HL-60/S4 treated with retinoic acid at 250 ng/mL for 4 days and 3 days (cell line): ENCODE measurements around the gene CRIP3.

ENCODE experiments used
- in situ Hi-C: fragments of 300-500 bp; cut with MboI; formaldehyde crosslinking; loops from 2 replicates; pipeline ENCODE4 v1.7.0; 2022; ENCODE audit warnings: low sequenced_read_pairs

Gene CRIP3

DNA sequence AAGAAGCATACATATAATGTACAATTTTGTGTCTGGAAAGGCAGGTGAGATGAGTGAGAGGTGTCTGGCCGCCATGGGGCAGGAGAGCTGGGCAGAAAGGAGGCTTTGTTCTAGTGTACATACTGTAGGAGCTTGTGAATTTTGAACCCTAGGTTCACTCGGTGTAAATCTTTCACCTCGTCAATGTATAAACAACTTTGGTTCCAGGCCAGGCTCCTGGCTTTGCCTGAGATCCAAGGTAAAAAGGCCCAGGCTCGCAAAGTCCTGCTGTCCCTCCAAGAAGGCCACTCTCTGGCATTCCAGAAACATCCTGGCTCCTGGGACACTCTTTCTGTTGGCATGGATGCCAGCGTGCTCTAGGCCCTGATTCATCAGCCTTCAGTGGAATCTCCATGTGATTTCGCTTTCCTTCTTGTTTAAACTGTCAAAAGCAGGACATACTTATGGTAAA, 17.7 kb downstream of the CRIP3 start:
- in situ Hi-C loops, result no loop called here

DNA sequence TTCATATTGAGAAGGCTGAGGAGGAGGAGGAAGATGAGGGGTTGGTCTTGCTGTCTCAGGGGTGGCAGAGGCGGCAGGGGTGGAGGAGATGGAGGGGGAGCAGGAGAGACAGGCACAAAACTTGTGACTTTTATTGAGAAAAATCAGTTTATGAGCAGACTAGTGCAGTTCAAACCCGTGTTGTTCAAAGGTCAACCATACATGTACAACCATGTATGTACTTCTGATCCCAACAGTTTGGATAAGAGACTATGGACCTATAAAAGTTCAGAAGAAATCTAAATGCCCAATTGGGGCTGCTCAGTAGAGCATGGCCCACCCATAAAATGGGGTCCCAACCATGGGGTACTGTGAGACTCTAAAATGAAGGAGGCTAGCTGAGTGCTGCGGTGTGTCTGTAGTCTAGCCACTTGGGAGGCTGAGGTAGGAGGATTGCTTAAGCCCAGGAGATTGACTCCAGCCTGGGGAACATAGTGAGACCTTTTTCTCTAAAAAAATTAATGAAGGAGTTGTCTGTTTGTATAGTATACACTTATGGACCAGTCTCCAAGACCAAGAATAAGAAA, 18.2 kb downstream of the CRIP3 start:
- in situ Hi-C loops, result no loop called here

DNA sequence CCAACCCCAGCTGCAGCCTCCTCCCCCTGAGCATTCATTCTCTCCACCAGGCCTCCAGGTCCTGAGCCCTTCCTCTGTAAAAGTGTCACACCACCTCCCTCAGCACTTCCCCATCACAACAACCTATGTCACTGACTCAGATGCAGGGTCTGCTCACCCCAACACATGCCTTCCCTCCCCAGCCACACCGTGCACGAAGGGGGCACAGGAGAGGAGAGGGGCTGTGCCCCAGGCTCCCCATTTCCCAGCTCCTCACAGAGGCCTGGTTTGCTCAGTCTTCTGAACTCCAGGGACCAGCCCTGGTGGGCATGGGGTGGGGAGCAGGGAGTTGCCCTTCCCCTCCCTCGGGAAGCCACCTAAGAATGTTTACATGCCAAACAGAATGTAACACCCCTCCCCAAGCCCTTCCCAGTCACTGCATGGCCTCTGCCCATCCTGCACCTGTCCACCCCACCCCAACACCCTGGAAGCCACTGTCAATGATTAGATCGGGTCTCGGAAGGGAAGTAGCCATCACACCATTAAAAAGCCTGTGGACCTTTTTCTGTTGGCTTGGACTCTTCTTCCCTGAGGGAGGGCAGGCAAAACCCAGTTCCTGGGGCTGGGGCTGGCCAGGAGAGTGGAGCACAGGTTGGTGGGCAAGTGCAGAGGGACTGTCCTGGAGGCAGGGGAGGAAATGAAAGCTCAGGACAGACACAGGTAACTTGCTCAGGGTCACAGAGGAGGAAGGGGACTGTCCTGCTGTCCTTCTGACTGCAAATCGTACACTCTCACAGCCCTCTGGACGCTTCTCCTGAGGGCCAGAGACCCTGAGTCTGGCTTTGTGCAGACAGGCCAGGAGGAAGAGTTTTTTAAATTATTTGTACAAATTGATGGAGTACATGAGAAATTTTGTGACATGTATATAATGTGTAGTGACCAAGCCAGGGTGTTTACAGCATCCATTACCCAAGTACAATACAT, 20.6 kb downstream of the CRIP3 start:
- in situ Hi-C loops, result no loop called here

DNA sequence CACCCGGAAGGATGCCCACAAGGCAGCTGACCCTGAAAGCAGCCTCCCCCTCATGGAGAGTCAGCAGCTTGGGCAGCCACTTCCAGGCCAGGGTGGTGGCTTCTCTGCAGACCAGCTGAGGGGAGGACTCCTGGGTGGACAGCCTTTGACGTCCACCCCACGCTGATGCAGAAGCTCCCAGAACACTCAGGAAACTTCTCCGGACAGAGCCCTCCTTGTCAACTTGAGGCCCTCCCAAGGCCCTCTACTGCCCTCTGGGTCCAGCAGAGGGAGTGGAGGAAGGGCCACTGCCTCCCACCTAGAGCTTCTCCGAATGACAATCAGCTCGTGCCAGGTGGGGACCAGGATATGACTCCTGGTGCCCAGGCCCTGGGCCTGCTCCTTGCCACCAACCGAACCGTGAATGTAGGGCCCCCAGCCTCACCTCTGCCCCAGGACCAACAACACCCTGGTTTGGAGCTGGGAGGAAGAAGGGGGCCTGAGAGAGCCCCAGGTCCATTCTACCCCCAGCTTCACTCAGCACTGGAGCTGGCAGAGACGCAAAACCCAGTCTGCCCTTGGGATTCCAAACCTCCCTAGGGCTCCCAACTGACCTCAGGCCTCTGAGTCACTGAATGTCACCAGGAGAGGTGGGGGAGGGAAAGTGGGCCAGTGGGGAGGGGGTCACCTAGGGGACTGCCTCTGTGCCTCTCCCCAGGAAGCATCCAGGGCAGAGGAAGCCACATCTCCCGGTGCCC, 21.5 kb downstream of the CRIP3 start:
- in situ Hi-C loops, result no loop called here

DNA sequence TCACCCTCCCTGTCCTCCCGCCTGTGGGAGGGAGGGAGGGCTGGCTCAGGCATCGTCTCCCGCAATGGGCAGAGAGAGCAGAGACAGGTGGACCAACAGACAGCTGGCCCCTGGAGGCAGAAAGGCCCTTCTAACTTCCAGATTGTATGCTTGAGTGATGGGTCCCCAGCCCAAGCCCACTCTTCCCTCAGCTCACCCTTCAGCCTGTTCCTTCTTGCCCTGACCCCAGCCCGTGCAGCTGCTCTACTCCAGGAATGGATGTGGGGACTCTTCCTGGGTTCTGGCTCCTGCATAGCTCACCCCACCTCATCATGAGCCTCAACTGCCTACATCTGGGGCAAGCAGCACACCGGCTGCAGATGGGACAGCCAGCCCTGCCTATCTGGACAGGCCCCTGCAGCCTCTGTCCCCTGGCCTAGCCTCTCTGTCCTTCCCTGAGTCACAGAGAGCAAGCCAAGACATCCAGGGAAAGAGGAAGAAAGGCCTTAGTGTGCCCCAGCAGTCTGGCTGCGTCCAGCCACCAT, 22.1 kb downstream of the CRIP3 start:
- in situ Hi-C loops, result no loop called here

DNA sequence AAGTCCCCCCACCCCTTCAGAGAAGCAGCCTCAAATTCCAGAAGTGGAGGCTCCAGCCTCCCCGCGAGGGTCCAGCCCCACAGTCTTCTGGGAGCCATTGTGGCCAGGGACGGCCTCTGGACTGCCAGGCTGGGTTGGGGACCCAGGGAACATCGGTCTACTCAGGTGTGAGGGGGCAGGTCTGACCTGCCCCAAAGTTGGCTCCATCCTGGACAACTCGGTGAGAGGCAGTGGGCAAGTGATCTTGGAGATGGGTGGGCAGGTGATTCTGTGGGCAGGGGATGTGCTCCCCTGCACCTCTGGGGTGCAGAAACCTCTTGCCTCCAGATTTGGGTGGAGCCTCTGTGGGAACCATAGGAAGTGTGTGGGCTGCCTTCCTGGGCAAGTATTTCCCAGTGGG, 22.8 kb downstream of the CRIP3 start:
- in situ Hi-C loops, result no loop called here

DNA sequence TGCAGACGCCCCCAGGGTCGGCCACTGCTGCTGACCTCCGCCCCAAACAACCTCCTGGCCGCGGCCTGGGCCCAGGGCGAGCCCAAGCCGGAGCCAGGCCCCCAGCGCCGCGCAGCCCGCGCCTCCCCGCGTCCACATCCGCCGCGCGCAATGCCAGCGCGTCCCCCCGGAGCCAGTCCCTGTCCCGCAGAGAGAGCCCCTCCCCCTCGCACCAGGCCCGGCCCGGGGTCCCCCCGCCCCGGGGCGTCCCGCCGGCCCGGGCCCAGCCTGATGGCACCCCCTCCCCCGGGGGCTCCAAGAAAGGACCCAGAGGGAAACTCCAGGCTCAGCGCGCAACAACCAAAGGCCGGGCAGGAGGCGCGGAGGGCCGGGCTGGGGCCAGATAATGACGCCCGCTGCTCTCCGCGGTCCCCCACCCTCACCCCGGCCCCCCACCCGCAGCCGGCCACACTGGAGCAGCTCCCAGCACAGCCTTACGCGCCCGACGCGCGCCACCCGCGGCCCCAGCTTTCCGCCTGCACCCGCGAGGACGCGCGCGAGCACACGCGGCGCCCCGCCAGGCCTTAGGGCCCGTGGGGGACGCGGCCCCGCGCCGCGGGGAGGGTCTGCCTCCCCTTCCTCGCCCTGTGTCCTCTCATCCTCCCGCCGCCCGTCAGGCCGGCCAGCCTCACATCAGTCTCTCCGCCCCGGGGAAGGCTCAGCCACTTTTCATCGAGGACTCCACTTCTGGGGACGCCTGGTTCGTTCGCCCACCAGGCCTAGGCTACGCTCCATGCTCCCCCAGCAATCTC, 23.4 kb downstream of the CRIP3 start:
- in situ Hi-C loops, result no loop called here

DNA sequence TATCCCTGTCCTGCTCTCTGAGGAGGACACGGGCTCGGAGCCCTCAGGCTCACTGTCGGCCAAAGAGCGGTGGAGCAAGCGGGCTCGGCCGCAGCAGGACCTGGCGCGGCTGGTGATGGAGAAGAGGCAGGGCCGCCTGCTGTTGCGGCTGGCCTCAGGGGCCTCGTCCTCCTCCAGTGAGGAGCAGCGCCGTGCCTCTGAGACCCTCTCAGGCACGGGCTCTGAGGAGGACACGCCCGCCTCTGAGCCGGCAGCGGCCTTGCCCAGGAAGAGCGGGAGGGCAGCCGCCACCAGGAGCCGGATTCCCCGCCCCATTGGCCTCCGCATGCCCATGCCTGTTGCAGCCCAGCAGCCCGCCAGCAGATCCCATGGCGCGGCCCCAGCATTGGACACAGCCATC, 24.7 kb downstream of the CRIP3 start:
- in situ Hi-C loops, result no loop called here

DNA sequence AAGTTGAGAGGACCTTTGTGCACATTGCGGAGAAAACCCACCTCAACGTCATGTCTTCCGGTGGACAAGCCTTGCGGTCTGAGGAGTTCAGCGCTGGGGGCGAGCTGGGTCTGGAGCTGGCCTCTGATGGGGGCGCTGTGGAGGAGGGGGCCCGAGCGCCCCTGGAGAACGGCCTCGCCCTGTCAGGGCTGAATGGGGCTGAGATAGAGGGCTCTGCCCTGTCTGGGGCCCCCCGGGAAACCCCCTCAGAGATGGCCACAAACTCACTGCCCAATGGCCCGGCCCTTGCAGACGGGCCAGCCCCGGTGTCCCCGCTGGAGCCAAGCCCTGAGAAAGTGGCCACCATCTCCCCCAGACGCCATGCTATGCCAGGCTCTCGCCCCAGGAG, 25.1 kb downstream of the CRIP3 start:
- in situ Hi-C loops, result no loop called here

DNA sequence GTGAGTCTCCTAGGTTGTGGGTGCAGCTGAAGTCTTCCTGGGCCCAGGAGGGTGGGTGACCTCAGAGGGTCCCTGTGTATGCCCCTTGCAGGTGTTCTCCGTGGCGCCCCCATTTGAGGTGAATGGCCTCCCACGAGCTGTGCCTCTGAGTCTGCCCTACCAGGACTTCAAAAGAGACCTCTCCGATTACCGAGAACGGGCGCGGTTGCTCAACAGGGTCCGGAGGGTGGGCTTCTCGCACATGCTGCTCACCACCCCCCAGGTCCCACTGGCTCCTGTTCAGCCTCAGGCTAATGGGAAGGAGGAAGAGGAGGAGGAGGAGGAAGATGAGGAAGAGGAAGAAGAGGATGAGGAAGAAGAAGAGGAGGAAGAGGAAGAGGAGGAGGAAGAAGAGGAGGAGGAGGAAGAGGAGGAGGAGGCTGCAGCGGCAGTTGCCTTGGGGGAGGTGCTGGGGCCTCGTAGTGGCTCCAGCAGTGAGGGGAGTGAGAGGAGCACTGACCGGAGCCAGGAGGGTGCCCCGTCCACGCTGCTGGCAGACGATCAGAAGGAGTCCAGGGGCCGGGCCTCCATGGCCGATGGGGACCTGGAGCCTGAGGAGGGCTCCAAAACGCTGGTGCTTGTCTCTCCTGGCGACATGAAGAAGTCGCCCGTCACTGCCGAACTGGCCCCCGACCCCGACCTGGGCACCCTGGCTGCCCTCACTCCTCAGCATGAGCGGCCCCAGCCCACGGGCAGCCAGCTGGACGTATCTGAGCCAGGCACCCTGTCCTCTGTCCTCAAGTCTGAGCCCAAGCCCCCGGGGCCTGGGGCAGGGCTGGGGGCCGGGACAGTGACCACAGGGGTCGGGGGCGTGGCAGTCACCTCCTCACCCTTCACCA, 25.8 kb downstream of the CRIP3 start:
- in situ Hi-C loops, result no loop called here

DNA sequence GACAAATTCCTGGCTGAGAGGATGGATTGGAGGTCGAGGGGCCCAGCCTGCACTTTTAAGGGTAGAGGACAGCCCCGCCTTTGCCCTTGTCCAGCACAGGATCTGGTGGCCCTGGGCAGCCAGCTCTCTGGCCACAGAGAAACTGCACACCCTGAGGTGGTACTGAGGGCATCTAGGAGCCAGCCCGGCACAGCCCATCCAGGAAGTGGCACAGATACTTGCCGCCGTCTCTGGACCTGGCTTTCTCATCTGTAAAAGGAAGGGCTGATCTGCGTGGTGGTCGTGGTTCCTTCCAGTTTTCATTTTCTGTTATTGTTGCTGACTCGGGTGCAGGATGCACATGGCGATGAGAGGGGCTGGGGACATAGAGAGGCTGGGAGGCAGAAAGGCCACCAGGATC, 26.6 kb downstream of the CRIP3 start:
- in situ Hi-C loops, result no loop called here

DNA sequence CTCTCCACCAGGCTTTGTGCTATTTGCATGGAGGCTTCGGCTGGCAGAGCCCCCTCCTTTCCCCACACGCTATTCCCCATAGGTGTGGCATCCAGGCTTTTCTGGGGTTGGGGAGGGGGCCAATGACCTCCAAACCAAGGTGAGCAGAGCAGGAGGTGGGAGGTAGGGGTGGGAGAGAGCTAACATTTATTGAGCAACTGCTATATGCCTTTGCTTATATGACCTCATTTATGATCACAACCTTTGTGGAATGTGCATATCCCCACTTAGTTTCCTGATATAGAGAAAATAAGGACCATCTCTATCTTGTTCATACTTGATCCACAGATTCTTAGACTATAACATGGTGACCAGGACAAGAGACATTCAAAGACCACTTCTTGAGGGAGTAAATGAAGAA, 28.4 kb downstream of the CRIP3 start:
- in situ Hi-C loops, result no loop called here

DNA sequence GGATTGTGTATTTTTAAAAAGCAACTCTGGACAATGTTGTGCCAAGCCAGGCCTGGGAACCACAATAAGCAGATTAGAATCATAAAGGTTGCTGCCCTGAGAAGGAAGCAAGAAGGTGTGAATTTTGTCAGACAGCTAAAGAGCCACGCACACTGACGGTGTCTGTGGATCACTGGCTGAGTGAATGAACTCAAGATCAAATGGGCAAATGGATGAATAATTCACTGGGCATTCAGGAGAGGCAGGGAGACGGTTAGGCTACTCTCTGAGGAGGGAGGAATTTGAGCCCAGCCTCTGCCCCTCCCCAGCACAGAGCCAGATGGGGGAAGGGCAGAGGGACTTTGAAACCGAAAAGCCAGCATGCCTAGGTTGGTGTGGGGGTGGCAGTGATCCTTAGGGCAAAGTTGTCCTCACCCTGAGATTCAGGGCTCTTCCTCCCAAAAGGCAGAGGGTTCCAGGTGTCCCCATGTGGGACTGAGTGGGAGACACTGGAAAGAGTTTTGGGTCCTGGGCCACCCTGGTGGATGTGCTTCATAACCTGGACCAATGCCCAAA, 30.0 kb downstream of the CRIP3 start:
- in situ Hi-C loops, result no loop called here

DNA sequence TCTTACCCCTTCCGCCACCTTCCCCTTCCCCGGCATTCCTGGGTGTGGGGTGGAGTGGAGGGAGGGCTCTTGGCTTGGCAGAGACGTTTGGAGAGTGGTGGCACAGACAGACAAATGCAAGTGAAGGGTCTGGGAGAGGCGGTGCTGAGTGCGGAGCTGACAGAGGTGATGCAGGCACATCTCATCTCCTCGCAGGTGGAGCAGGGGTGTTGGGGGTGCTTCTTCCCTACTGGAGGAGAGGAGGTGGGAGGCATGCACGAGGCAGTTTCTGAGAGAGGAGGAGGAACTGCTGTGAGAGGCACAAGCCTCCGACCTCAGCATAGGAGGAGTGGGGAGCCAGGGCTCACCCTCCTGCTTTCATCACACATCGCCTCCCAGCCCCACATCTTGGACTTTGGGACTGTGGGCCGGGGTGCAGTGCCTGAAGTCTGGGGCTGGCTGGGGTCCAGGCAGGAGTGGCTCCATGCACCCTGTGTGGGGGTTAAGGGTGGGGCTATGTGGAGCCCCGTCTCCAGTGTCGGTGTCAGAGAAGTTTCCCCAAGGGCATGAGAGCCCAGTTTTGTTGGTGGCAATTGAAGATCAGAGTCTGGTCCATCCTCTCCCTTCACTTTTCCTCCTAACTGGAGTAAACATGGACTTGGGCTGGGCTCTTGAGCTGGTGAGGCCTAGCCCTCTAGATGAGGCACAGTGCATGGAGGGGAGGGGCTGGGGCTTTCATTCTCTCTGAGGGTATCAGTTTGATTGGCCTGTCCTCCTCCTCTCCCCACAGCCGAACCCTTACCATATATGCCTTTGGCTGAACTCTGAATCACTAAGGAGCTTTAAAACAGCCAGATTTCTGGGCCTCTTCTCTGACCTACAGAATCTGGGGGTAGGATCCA, 30.7 kb downstream of the CRIP3 start:
- in situ Hi-C loops, result no loop called here

DNA sequence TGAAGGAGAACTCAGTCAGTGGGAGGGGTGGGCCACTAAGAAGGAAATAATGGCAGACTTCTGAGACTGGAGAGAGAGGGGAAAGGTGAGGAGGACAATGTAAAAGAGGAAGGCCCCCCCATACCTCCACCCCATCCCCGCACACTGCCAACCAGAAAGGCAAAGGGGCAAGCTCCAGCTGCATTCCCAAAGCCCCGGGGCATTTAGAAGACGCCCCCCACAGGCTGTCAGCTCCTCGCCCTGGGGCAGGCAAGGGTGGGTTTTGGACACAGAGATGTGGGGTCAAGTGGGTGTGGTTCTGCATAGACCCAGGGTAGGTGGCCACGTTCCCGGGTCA, 31.4 kb downstream of the CRIP3 start:
- in situ Hi-C loops, result no loop called here

DNA sequence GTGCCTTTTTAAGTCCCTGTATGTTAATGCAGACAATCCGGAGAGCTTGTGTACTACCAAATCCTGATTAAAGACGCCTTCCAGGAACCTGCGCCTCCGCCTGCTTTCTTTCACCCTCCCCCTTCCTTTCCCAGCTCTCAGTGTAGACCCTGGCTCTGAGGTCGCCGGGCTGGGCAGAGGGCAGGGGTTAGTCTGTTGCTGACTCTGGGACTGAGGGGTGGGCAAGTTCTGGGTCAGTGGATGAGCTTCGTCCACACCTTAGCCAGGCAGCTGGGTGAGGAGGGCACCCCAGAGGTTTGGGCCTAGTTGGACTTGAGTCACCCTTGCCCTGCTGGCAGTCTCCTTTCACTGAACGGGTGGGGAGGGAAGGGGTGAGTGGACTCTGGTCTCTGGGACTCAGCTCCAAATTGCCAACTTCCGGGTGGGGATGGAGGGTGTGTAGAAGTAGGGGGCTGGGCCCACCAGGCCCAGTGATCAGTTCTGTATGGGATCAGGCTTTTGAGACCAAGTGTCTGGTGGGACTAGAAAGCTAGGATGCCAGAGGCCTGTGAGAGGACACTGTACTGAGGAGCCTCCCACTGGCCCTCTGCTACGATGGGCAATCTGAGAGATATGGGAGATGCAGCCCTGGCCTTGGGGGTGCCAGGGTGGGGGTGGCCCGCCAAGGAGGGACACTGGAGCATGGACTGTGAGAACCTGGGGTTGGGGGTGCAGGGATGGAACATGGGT, 31.9 kb downstream of the CRIP3 start:
- in situ Hi-C loops, result no loop called here

DNA sequence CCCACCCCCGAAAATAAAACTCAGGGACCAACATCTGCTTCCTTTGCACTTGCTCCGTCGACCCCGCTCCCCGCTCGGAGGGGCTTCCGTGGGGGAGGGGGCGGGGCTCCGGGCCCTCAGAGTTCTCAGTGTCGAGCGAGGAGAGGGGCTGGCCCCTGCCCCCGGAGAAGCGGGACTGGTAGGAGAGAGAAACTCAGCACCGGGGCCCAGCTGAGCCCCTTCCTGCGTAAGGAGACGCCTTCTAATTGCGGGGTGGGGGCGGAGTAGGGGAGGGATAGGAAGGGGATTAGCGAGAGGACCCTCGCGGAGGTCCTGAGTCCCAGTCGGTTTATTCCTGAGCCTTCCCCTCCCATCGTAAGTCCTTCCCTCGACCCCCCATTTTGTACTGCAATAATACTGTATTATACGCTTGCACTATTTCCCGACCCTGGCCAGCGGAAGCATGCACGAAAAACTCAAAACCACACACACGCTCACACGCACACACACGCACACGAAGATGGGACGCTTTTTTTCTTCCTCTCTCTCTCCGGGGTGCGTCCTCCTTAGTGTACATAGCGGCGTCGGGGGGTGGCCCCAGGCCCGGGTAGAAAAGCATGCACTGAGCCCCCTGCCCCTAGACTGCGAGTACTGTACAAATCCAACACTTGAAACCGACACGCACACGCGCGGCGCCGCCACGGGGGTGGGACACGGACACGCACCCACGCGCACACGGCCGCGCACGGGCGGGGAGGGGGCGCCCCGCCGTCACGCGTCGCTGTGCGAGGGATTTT, 32.6 kb downstream of the CRIP3 start:
- in situ Hi-C loops, result no loop called here
